ELR (cell line): Measurements from ENCODE around the gene DOC2A.
"Not testable (repeated sequence)": the region's sequence is repeated elsewhere in the genome, so short reads cannot be mapped to it uniquely, and the experiment has no call there.

ENCODE experiments used
- DNase-seq: peaks from one replicate; pipeline ENCODE4 v3.0.0-alpha.2; 2015; ENCODE audit warnings: low read depth

The DOC2A gene

GRCh38 chr16:29973384-29974246, 37.2 kb downstream of the DOC2A start, which contains the start of gene TAOK2:
Gene TAOK2 (plus strand): TSS chr16:29973868. CDS start chr16:29977773, 3,905 bp downstream.
- peak; percentile 97 for DNase-seq

DNA sequence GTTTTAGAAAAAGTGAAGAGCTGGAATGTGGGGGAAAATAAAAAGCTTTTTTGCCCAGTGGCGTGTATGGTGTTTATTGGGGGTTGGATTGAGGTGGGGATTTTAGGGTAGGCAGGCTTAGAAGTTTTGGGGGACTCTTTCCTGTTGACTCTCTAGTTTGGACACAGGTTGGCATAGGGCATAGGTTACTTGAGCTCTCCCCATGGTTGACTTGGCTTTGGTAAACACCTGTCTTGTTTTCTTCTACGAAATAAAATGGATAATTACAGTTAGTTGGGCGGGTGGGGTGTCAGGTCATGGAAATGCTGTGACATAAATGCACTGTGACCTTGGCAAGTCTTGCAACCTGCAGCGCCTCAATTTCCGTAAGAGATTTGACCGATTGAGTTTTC, 37.8 kb downstream of the DOC2A start:
- DNase-seq = no peak

DNA sequence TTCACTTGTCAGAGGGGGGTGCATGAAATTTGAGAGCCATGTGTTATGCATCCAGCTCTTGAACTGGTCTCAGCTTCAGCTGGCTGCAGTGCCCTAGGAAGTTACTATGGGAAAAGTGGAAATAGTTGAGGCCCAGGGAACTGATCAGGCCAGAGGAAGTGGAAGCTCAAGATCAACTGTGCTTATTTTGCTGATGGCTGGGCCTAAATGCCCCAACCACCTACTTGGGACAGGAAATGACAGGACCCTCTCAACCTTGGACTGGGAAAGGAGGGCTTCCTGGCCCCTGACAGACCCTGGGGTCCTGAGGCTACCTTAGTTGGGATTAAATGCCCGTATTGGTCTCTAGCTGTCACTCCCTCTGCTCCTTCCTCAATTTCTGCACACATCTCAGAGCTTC, 38.3 kb downstream of the DOC2A start:
- no peak for DNase-seq

DNA sequence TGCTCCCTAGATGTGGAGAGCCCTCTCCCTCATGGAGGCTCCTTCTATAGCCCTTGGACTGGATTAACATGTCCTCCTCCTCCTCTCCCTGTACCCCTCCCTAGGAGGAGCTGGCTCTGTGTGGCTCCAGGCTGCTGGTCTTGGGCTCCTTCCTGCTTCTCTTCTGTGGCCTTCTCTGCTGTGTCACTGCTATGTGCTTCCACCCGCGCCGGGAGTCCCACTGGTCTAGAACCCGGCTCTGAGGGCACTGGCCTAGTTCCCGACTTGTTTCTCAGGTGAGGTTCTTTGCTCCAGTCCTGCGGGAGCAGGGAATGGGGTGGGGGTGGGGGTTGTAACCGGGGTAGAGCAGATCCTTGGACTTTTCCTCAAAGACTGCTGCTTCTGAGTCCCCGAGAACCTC, 39.5 kb downstream of the DOC2A start:
- no peak for DNase-seq

DNA sequence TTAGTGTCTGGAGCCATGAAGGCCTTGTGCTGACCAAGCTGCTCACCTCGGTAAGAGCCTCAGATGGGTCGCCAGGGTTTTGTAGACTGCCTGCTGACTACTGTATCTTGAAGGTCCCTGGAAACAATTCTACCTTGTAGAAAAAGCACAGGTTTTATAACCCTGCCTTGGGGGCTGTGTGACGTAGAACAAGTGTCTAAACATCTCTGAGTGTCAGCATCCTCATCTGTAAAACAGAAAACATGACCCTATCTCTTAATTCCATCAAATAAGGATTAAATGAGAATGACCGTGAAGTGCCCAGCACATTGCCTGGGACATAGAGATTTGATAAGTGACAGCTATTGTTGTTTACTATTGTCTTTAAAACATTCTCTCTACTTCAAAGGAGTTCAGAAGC, 42.6 kb downstream of the DOC2A start:
- DNase-seq = no peak

- no peak for DNase-seq
Measured at GRCh38 chr16:29963021-29963743, 47.6 kb downstream of the DOC2A start.

DNA sequence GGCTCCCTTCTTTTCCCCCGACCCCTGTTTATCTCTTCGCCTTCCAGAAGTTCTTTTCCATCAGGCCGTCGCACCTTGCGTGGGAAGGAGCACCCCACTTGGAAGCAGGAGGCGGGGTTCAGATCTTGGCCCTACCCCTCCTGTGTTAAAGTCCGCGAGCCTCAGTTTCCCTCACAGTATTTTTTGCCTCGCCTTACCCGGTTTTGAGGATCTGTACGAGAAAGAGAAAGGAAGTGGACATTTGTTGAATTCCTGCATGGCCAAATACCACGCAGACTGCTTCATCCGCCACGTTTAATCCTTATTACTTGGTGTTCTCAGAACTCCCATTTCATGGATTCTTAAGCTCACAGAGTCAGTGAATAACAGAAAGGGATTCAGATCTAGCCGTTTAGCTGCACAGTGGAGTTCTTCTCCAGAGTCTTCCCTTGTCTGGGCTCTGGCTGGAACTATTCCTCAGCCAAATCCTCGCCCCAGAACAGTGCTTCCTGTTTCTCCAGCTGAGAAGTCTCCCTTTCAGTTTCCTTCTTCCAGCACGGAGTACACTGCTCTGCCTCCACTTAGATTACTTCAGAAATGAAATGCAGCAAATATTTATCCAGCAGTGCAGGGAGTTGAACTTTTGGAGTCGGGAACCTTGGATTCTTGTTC, 48.4 kb downstream of the DOC2A start:
- peak; percentile 55 for DNase-seq

GRCh38 chr16:29961479-29962343, 49.1 kb downstream of the DOC2A start, which contains the start of gene TMEM219:
Gene TMEM219 (plus strand): TSS chr16:29962079. CDS start chr16:29963144, 1,065 bp downstream.
- peak; percentile 88 for DNase-seq

GRCh38 chr16:29961127-29961478, 49.7 kb downstream of the DOC2A start:
- peak; percentile 4 for DNase-seq

GRCh38 chr16:29959821-29960220, 51.0 kb downstream of the DOC2A start:
- not testable (repeated sequence) for DNase-seq

GRCh38 chr16:29959293-29959692, 51.5 kb downstream of the DOC2A start:
- no peak for DNase-seq

DNA sequence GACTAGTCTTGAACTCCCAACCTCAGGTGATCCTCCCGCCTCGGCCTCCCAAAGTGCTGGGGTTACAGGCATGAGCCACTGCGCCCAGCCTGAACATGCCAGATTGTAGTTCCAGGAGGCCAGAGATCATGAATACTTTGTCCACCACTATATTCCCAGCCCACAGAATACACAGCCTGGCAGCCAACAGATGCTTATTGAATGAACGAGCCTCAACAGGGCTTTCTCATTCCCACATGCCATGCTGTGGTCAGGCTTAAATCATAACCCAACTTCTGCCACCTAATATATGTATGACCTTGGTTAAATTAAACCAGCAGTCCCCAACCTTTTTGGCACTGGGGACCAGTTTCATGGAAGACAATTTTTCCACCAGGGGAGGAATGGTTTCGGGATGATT, 52.1 kb downstream of the DOC2A start:
- no peak for DNase-seq
